Neural progenitor cell (in vitro differentiated cells): ENCODE data around the gene RASGRF1.

Experiments
- CTCF ChIP-seq: fragments of 200-600 bp; sonication (generic); IDR thresholded peaks from 2 replicates; pipeline ENCODE4 v1.5.1; 2017; ENCODE audit warnings: antibody characterized with exemption, mild to moderate bottlenecking
- EZH2 ChIP-seq: fragments of 200-600 bp; sonication (generic); IDR thresholded peaks from 2 replicates; pipeline ENCODE4 v1.6.1; 2017; ENCODE audit warnings: antibody characterized with exemption, mild to moderate bottlenecking, moderate library complexity
- EZH2phosphoT487 ChIP-seq: fragments of 200-600 bp; sonication (generic); IDR thresholded peaks from 2 replicates; pipeline ENCODE4 v1.6.1; 2017; ENCODE audit warnings: antibody characterized with exemption

GRCh38 chr15:79136434-79137046 is 46.0 kb upstream of the RASGRF1 start:
- TF ChIP-seq CTCF (no peak), EZH2phosphoT487 (no peak), EZH2 (no peak)
